HG03521 (cell line): Measurements from ENCODE around the gene CCDC7.
"Not testable (repeated sequence)": the region's sequence is repeated elsewhere in the genome, so short reads cannot be mapped to it uniquely, and the experiment has no call there.

ENCODE experiments used
- ATAC-seq: cut with Tn5 transposase; IDR thresholded peaks from one replicate; pipeline ENCODE4 v1.9.1; 2021; ENCODE audit warnings: mild to moderate bottlenecking, moderate library complexity; ENCODE audit not compliant: unreplicated experiment

CCDC7 gene

GRCh38 chr10:32548208-32548607 lies 102.3 kb downstream of the CCDC7 start:
- ATAC-seq = no peak

- ATAC-seq = no peak
These were observed 110.9 kb downstream of the CCDC7 start for GRCh38 chr10:32556783-32557395.

DNA sequence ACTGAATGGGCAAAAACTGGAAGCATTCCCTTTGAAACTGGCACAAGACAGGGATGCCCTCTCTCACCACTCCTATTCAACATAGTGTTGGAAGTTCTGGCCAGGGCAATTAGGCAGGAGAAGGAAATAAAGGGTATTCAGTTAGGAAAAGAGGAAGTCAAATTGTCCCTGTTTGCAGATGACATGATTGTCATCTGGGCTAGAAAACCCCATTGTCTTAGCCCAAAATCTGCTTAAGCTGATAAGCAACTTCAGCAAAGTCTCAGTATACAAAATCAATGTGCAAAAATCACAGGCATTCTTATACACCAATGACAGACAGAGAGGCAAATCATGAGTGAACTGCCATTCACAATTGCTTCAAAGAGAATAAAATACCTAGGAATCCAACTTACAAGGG lies 116.8 kb downstream of the CCDC7 start:
- not testable (repeated sequence) for ATAC-seq

DNA sequence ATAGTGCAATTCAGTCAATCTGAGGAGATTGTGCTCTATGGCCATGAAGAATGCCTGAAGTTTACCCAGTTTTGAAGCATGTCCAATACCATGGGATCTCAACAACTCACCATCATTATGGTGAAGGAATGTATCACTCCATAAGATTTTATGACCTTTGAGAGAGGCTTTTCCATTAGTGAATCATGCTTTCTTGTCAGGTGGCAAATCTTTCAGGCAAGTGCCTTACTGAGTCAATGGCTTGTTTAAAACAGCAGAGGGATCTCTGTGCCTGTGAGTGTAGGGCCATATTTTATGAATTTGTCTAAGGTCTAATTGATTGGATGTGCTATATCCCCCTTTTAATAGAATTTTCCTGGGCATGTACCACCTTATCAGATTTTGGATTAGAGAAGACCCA lies 131.5 kb downstream of the CCDC7 start:
- ATAC-seq = no peak

GRCh38 chr10:32582946-32583345 lies 137.0 kb downstream of the CCDC7 start:
- no peak for ATAC-seq

GRCh38 chr10:32598022-32598421 lies 152.1 kb downstream of the CCDC7 start:
- not testable (repeated sequence) for ATAC-seq

GRCh38 chr10:32600317-32600716 lies 154.4 kb downstream of the CCDC7 start:
- ATAC-seq = no peak

GRCh38 chr10:32601562-32601961 lies 155.6 kb downstream of the CCDC7 start:
- not testable (repeated sequence) for ATAC-seq

- no peak for ATAC-seq
These were observed 159.8 kb downstream of the CCDC7 start for GRCh38 chr10:32605787-32606186.

DNA sequence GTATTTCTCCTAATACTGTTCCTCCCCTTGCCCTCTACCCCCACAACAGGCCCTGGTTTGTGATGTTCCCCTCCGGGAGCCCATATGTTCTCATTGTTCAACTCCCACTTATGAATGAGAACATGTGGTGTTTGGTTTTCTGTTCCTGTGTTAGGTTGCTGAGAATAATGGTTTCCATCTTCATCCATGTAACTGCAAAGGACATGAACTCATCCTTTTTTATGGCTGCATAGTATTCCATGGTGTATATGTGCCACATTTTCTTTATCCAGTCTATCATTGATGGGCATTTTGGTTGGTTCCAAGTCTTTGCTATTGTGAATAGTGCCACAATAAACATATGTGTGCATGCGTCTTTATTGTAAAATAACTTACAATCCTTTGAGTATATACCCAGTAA lies 164.6 kb downstream of the CCDC7 start:
- ATAC-seq = not testable (repeated sequence)

DNA sequence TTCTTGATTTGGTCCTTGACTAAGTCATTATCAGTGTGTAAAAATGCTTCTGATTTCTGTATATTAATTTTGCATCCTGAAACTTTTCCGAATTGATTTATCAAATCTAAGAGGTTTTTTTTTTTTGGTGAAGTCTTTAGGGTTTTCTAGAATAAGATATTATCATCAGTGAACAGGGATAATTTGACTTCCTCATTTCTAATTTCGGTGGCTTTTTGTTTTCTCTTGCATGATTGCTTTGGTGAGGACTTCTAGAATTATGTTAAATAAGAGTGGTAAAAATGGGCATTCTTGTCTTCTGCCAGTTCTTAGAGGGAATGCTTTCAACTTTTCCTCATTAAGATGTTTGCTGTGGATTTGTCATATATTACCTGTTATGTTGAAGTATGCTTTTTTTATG lies 170.5 kb downstream of the CCDC7 start:
- ATAC-seq = no peak

- ATAC-seq = no peak
These were observed 172.5 kb downstream of the CCDC7 start for GRCh38 chr10:32618482-32618881.

DNA sequence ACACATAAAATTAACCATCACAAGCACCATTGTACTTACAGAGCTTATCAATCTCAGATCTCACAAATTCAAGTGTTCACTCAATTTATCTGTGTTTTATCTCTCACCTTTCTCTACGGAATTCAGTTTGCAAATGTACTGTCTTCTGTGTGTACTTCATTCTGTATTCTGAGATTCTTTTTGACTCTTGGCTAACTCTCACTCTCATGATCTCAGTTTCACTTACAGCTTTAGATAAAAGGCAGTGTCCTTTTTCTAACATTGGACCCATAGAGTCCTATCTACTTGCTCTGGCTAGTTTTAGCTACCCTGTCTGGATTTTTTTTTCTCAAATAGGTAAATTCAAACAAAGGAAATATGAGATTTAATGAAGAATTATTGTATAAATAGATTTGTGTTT lies 176.0 kb downstream of the CCDC7 start:
- ATAC-seq = no peak

DNA sequence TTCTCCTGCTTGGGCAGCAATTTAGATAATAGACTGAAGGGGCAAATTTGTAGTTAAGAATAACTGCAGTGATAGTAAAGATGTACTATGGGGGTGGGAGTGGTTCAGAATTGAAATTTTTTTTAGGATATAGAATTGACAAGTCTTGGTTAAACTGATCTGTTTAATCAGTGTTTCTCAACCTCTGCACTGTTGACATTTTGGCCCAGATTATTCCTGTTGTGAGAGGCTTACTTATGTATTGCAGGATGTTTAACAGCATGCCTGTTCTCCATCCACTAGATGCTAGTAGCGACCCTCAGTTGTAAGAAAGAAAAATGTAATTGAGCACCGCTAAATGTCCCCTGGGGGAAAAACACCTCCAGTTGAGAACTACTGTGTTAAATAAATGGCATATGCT lies 176.5 kb downstream of the CCDC7 start:
- ATAC-seq = no peak

- no peak for ATAC-seq
These were observed 181.2 kb downstream of the CCDC7 start for GRCh38 chr10:32627183-32627582.

DNA sequence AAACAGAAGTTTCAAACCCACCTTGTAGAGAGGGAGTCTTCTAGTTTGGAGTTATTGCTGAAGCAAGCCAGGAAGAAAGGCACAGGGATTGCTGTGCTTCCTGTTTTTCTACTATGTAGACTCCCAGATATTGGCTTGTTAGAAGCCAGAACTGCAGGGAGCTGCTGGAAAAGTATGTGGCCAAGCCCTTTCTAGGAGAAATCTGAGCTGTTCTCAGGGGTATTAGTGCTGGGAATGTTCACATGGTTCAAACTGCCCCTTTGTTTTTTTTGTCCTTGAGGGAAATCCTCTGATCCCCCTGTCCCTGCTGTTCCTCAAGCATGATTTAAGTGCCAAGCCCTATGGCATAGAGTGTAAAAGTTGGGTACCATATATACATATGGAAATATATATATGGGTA lies 184.0 kb downstream of the CCDC7 start:
- no peak for ATAC-seq

- no peak for ATAC-seq
These were observed 200.6 kb downstream of the CCDC7 start for GRCh38 chr10:32646535-32646934.

DNA sequence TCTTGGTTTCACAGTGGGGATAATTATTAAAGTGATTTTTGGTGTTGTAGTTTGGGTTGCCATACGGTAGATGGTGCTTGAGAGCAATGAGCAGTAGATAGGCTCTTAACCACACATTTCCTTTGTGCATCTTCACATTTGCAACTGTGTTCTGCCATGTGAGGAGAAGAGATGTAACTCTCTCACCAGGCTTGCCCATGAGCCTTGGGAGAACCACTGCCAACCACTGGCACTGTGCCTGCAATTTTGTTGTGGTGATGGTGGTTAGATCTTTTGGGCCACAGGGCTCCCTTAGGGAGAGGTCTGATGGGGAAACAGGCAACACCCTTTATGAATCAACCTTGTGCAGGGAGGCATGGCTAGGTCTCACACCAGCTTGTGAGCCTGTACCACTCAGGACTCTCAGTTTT lies 204.3 kb downstream of the CCDC7 start:
- no peak for ATAC-seq

- ATAC-seq = not testable (repeated sequence)
These were observed 211.5 kb downstream of the CCDC7 start for GRCh38 chr10:32657430-32657829.

GRCh38 chr10:32661346-32661745 lies 215.4 kb downstream of the CCDC7 start:
- ATAC-seq = no peak

- no peak for ATAC-seq
These were observed 235.0 kb downstream of the CCDC7 start for GRCh38 chr10:32680803-32681557.

DNA sequence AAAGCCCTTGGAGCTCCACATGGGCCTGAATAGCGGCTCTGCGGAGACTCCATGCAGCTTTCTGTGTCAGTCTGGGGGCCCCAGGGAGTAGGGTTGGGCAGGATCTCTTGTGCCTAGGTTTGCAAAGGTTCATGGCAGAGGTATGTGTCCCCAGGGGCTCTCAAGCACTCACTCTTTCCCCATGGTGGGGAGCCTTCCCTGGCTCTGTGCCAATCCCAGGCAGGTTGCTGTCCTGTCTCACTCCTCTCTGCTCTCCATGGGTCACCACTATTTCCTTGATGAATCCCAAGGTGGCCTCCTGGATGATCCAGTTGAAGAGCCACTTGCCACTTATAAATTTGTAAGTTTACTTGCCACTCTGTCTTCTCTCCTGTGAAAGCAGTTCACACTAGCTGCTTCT lies 238.4 kb downstream of the CCDC7 start:
- no peak for ATAC-seq

- no peak for ATAC-seq
These were observed 241.2 kb downstream of the CCDC7 start for GRCh38 chr10:32687116-32687515.
